Astrocyte (in vitro differentiated cells and primary cell): ENCODE measurements around the gene THAP2. TPM values are rescaled to one million over a fixed set of nuclear protein-coding genes. Genes with fewer than 3 reads are reported as not detected.
"Not testable (repeated sequence)": the region's sequence is repeated elsewhere in the genome, so short reads cannot be mapped to it uniquely, and the experiment has no call there.

Source experiments
- DNase-seq: peaks from one replicate; pipeline ENCODE4 v3.0.0-alpha.2; 2010; ENCODE audit warnings: low read depth
- FAIRE-seq: peaks from 2 replicates; lab custom pipeline; 2011; peaks lifted over from hg19 to GRCh38; lab: Jason Lieb, UNC
- H2AFZ ChIP-seq: 2 replicates; pipeline ENCODE4 v1.6.0; 2012; ENCODE audit warnings: low read depth, low read length, inconsistent platforms
- H3K27ac ChIP-seq: 2 replicates; pipeline ENCODE4 v1.5.1; 2011; ENCODE audit warnings: low read depth, low read length, inconsistent platforms
- H3K27me3 ChIP-seq: 2 replicates; pipeline ENCODE4 v1.6.0; 2011; ENCODE audit warnings: low read length, inconsistent platforms; ENCODE audit not compliant: insufficient read depth
- H3K36me3 ChIP-seq: 2 replicates; pipeline ENCODE4 v1.5.1; 2011; ENCODE audit warnings: low read length, inconsistent platforms; ENCODE audit not compliant: insufficient read depth
- H3K4me1 ChIP-seq: 2 replicates; pipeline ENCODE4 v1.5.1; 2011; ENCODE audit warnings: low read length, inconsistent platforms; ENCODE audit not compliant: insufficient read depth
- H3K4me2 ChIP-seq: 2 replicates; pipeline ENCODE4 v1.6.0; 2012; ENCODE audit warnings: low read length, inconsistent platforms
- H3K4me3 ChIP-seq: 2 replicates; pipeline ENCODE4 v1.5.1; 2011; ENCODE audit warnings: low read depth, mild to moderate bottlenecking, low read length, inconsistent platforms; ENCODE audit not compliant: insufficient read depth
- H3K79me2 ChIP-seq: 2 replicates; pipeline ENCODE4 v1.6.0; 2012; ENCODE audit warnings: mild to moderate bottlenecking, low read length, inconsistent platforms; ENCODE audit not compliant: insufficient read depth
- H3K9ac ChIP-seq: 2 replicates; pipeline ENCODE4 v1.6.0; 2012; ENCODE audit warnings: mild to moderate bottlenecking, low read length, inconsistent platforms
- H3K9me3 ChIP-seq: 2 replicates; pipeline ENCODE4 v1.5.1; 2012; ENCODE audit warnings: low read depth, mild to moderate bottlenecking, low read length, inconsistent platforms; ENCODE audit not compliant: insufficient read depth
- H4K20me1 ChIP-seq: 2 replicates; pipeline ENCODE4 v1.6.0; 2012; ENCODE audit warnings: low read length, inconsistent platforms; ENCODE audit not compliant: insufficient read depth
- H3K27ac Mint-ChIP-seq: one replicate; pipeline ENCODE4 v1.8.0; 2021; ENCODE audit warnings: mild to moderate bottlenecking, mixed read lengths; ENCODE audit not compliant: unreplicated experiment
- H3K27me3 Mint-ChIP-seq: one replicate; pipeline ENCODE4 v1.8.0; 2021; ENCODE audit warnings: low read depth, mixed read lengths; ENCODE audit not compliant: unreplicated experiment
- H3K36me3 Mint-ChIP-seq: one replicate; pipeline ENCODE4 v1.8.0; 2021; ENCODE audit warnings: low read depth, mixed read lengths; ENCODE audit not compliant: unreplicated experiment
- H3K4me1 Mint-ChIP-seq: one replicate; pipeline ENCODE4 v1.8.0; 2021; ENCODE audit warnings: low read depth, mixed read lengths; ENCODE audit not compliant: unreplicated experiment
- H3K4me3 Mint-ChIP-seq: one replicate; pipeline ENCODE4 v1.8.0; 2021; ENCODE audit warnings: mild to moderate bottlenecking, moderate library complexity, mixed read lengths; ENCODE audit not compliant: unreplicated experiment
- H3K9me3 Mint-ChIP-seq: one replicate; pipeline ENCODE4 v1.8.0; 2021; ENCODE audit warnings: mild to moderate bottlenecking, mixed read lengths; ENCODE audit not compliant: unreplicated experiment
- EZH2 ChIP-seq: IDR thresholded peaks from 2 replicates; pipeline ENCODE4 v1.6.1; 2012; ENCODE audit warnings: mild to moderate bottlenecking, low read length, inconsistent platforms; ENCODE audit not compliant: insufficient read depth
- total RNA-seq: library from RNA; stranded (reverse); gene quantifications from 2 replicates; pipeline ENCODE4 v1.2.1, GENCODE V29; 2021
- TF ChIP-seq, protein P1 (sequence below): IDR thresholded peaks from 2 replicates; pipeline ENCODE4 v1.5.1; 2011; ENCODE audit warnings: low read depth, mild to moderate bottlenecking, inconsistent platforms, low read length, moderate library complexity; ENCODE audit not compliant: insufficient read depth

Gene THAP2
- total RNA-seq, 1 donor from 2014 or later: 6.3 TPM

- no peaks in the 10 kb centered on the region for H3K27me3 Mint-ChIP-seq
- Histone ChIP-seq H3K79me2 (peaks cover 15% of the 10 kb centered on the region), H3K9ac (peak within 1 kb of the TSS; percentile 83), H3K27me3 (no peaks in the 10 kb centered on the region), H4K20me1 (no peaks in the 10 kb centered on the region), H3K36me3 (no peaks in the 10 kb centered on the region), H2AFZ (peak within 1 kb of the TSS; percentile 96), H3K27ac (peak within 1 kb of the TSS; percentile 85), H3K4me1 (peaks cover 10% of the 10 kb centered on the region), H3K4me2 (peak within 1 kb of the TSS; percentile 96), H3K4me3 (peak within 1 kb of the TSS; percentile 78), H3K9me3 (no peaks in the 10 kb centered on the region)
- H3K27ac Mint-ChIP-seq: peak within 1 kb of the TSS; percentile 79
- peak within 1 kb of the TSS; percentile 93 for H3K4me3 Mint-ChIP-seq
- peaks cover 7% of the 10 kb centered on the region for H3K4me1 Mint-ChIP-seq
- no peaks in the 10 kb centered on the region for H3K9me3 Mint-ChIP-seq
- no peak for TF ChIP-seq EZH2
- TF ChIP-seq, protein P1, sequence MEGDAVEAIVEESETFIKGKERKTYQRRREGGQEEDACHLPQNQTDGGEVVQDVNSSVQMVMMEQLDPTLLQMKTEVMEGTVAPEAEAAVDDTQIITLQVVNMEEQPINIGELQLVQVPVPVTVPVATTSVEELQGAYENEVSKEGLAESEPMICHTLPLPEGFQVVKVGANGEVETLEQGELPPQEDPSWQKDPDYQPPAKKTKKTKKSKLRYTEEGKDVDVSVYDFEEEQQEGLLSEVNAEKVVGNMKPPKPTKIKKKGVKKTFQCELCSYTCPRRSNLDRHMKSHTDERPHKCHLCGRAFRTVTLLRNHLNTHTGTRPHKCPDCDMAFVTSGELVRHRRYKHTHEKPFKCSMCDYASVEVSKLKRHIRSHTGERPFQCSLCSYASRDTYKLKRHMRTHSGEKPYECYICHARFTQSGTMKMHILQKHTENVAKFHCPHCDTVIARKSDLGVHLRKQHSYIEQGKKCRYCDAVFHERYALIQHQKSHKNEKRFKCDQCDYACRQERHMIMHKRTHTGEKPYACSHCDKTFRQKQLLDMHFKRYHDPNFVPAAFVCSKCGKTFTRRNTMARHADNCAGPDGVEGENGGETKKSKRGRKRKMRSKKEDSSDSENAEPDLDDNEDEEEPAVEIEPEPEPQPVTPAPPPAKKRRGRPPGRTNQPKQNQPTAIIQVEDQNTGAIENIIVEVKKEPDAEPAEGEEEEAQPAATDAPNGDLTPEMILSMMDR: no peak
- no peaks in the 10 kb centered on the region for H3K36me3 Mint-ChIP-seq
- peak; percentile 81 for DNase-seq
- FAIRE-seq: no peak
Observed at GRCh38 chr12:71685914-71686657, 22.0 kb downstream of the THAP2 start, which contains the start of gene TMEM19. TMEM19 (plus strand) TSS chr12:71686082; CDS start chr12:71686681, 599 bp downstream.

DNA sequence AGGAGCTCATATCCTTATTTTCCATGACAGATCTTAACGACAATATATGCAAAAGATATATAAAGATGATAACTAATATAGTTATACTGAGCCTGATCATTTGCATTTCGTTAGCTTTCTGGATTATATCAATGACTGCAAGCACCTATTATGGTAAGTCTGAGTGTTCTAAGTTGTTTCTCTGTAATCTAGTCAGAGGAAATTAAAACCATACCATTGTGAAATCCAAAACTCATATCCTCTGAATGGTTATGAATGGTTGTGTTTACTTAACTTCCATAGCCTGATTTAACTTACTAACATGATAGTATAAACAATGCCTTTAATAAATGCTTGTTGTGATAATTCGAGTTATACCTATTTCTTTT lies 22.5 kb downstream of the THAP2 start:
- no peaks in the 10 kb centered on the region for H3K27me3 Mint-ChIP-seq

GRCh38 chr12:71687172-71687571 lies 23.1 kb downstream of the THAP2 start:
- DNase-seq, H3K9me3 ChIP-seq, H3K9me3 Mint-ChIP-seq, H3K27ac ChIP-seq, H4K20me1 ChIP-seq, H3K4me1 Mint-ChIP-seq, FAIRE-seq, H3K27me3 ChIP-seq, H3K36me3 Mint-ChIP-seq, H3K27ac Mint-ChIP-seq, H3K36me3 ChIP-seq, H2AFZ ChIP-seq, H3K4me1 ChIP-seq, H3K27me3 Mint-ChIP-seq: not testable (repeated sequence)
- Histone ChIP-seq H3K4me3 (peak overlapping the region; percentile 78), H3K79me2 (peaks cover 15% of the 10 kb centered on the region), H3K9ac (peak overlapping the region; percentile 83), H3K4me2 (peak overlapping the region; percentile 96)
- H3K4me3 Mint-ChIP-seq: peak overlapping the region; percentile 93

More for the DNA sequence above, 22.5 kb downstream of the THAP2 start:
- no peaks in the 10 kb centered on the region for H4K20me1 ChIP-seq
- H2AFZ ChIP-seq: peak overlapping the region; percentile 68
- H3K36me3 ChIP-seq: no peaks in the 10 kb centered on the region
- H3K27ac Mint-ChIP-seq: peak overlapping the region; percentile 79
- H3K79me2 ChIP-seq: peaks cover 15% of the 10 kb centered on the region
- H3K9me3 ChIP-seq: no peaks in the 10 kb centered on the region
- peak overlapping the region; percentile 96 for H3K4me2 ChIP-seq
- DNase-seq (no peak), FAIRE-seq (no peak)
- no peaks in the 10 kb centered on the region for H3K36me3 Mint-ChIP-seq
- peak overlapping the region; percentile 85 for H3K27ac ChIP-seq
- H3K9ac ChIP-seq: peak overlapping the region; percentile 83
- peaks cover 10% of the 10 kb centered on the region for H3K4me1 ChIP-seq
- H3K4me3 Mint-ChIP-seq: peak overlapping the region; percentile 93
- H3K9me3 Mint-ChIP-seq: no peaks in the 10 kb centered on the region
- peaks cover 7% of the 10 kb centered on the region for H3K4me1 Mint-ChIP-seq
- no peaks in the 10 kb centered on the region for H3K27me3 ChIP-seq
- peak overlapping the region; percentile 78 for H3K4me3 ChIP-seq
- TF ChIP-seq, protein P1: no peak
- no peak for TF ChIP-seq EZH2
